Mesothelial cell of epicardium (in vitro differentiated cells): ENCODE measurements around the gene TRAPPC2L. TPM values are rescaled to one million over a fixed set of nuclear protein-coding genes. Genes with fewer than 3 reads are reported as not detected.

Source experiments
- DNase-seq, 2 experiments: peaks; one replicate each; pipeline ENCODE4 v3.0.0; 2021; ENCODE audit warnings: low spot score in 2 of 2; ENCODE audit not compliant: unreplicated experiment in 2 of 2
- H3K27ac Mint-ChIP-seq: 2 replicates; pipeline ENCODE4 v1.8.0; 2021; ENCODE audit warnings: mixed read lengths
- H3K27me3 Mint-ChIP-seq: 2 replicates; pipeline ENCODE4 v1.8.0; 2021; ENCODE audit warnings: low read depth, mixed read lengths
- H3K36me3 Mint-ChIP-seq: 2 replicates; pipeline ENCODE4 v1.8.0; 2021; ENCODE audit warnings: mixed read lengths
- H3K4me1 Mint-ChIP-seq: 2 replicates; pipeline ENCODE4 v1.8.0; 2021; ENCODE audit warnings: mixed read lengths
- H3K4me3 Mint-ChIP-seq: 2 replicates; pipeline ENCODE4 v1.8.0; 2021; ENCODE audit warnings: mild to moderate bottlenecking, moderate library complexity, mixed read lengths
- H3K9me3 Mint-ChIP-seq: 2 replicates; pipeline ENCODE4 v1.8.0; 2021; ENCODE audit warnings: mixed read lengths
- CTCF ChIP-seq: fragments of 200-600 bp; sonication (generic); IDR thresholded peaks from one replicate; pipeline ENCODE4 v1.5.0; 2021; ENCODE audit warnings: antibody characterized with exemption; ENCODE audit not compliant: unreplicated experiment
- total RNA-seq: library from RNA; stranded (reverse); gene quantifications from 3 replicates; pipeline ENCODE4 v1.2.1, GENCODE V29; 2021

TRAPPC2L gene
- total RNA-seq, 1 donor from 2014 or later, result 96.3 TPM

- H3K4me1 Mint-ChIP-seq, result peaks cover 9% of the 10 kb centered on the region
- no peak overlapping the region for H3K27ac Mint-ChIP-seq
- H3K27me3 Mint-ChIP-seq, result no peaks in the 10 kb centered on the region
- H3K4me3 Mint-ChIP-seq, result no peak overlapping the region
- DNase-seq, result no peak
- no peak for TF ChIP-seq CTCF
- no peaks in the 10 kb centered on the region for H3K9me3 Mint-ChIP-seq
- no peaks in the 10 kb centered on the region for H3K36me3 Mint-ChIP-seq
Measured at GRCh38 chr16:88876942-88877526, 20.1 kb downstream of the TRAPPC2L start.

GRCh38 chr16:88877564-88878289 is 20.8 kb downstream of the TRAPPC2L start:
- Mint-ChIP-seq H3K9me3 (no peaks in the 10 kb centered on the region), H3K4me3 (no peak overlapping the region), H3K27ac (no peak overlapping the region), H3K36me3 (no peaks in the 10 kb centered on the region), H3K27me3 (no peaks in the 10 kb centered on the region), H3K4me1 (peaks cover 9% of the 10 kb centered on the region)
- no peak for TF ChIP-seq CTCF
- no peak for DNase-seq

GRCh38 chr16:88878356-88878755 is 21.4 kb downstream of the TRAPPC2L start:
- no peaks in the 10 kb centered on the region for H3K27me3 Mint-ChIP-seq
- H3K36me3 Mint-ChIP-seq, result no peaks in the 10 kb centered on the region
- no peak for TF ChIP-seq CTCF
- no peaks in the 10 kb centered on the region for H3K9me3 Mint-ChIP-seq
- no peak overlapping the region for H3K4me3 Mint-ChIP-seq
- no peak for DNase-seq
- H3K27ac Mint-ChIP-seq, result no peak overlapping the region
- peaks cover 9% of the 10 kb centered on the region for H3K4me1 Mint-ChIP-seq

- no peak for TF ChIP-seq CTCF
- no peaks in the 10 kb centered on the region for H3K9me3 Mint-ChIP-seq
- H3K4me1 Mint-ChIP-seq, result peaks cover 9% of the 10 kb centered on the region
- no peak overlapping the region for H3K4me3 Mint-ChIP-seq
- H3K27me3 Mint-ChIP-seq, result no peaks in the 10 kb centered on the region
- H3K36me3 Mint-ChIP-seq, result no peaks in the 10 kb centered on the region
- no peak overlapping the region for H3K27ac Mint-ChIP-seq
- no peak for DNase-seq
Measured at GRCh38 chr16:88878967-88879787, 22.2 kb downstream of the TRAPPC2L start.

GRCh38 chr16:88879788-88880055 is 22.8 kb downstream of the TRAPPC2L start:
- TF ChIP-seq CTCF, result no peak
- no peak overlapping the region for H3K4me3 Mint-ChIP-seq
- no peak for DNase-seq
- peak overlapping the region; percentile 25 for H3K27ac Mint-ChIP-seq
- no peaks in the 10 kb centered on the region for H3K27me3 Mint-ChIP-seq
- H3K4me1 Mint-ChIP-seq, result peaks cover 9% of the 10 kb centered on the region
- H3K36me3 Mint-ChIP-seq, result no peaks in the 10 kb centered on the region
- H3K9me3 Mint-ChIP-seq, result no peaks in the 10 kb centered on the region
